Peyer's patch (tissue), 4 donors: Measurements from ENCODE around the gene PTRHD1.

Source experiments
- CTCF ChIP-seq, 6 experiments: fragments of 450-650 bp in 4 of 6; fragments of 200-600 bp in 2 of 6; sonication (generic) in 1 of 6; IDR thresholded peaks; one replicate each; pipeline ENCODE4 v1.5.1; 2017 to 2019; ENCODE audit warnings: antibody characterized with exemption in 6 of 6, mild to moderate bottlenecking in 3 of 6, moderate library complexity in 1 of 6
- POLR2A ChIP-seq, 2 donors: fragments of 450-650 bp; IDR thresholded peaks; one replicate each; pipeline ENCODE4 v1.5.1; 2017; ENCODE audit warnings: antibody characterized with exemption in 2 of 2, mild to moderate bottlenecking in 2 of 2, moderate library complexity in 2 of 2

GRCh38 chr2:24813691-24814137 is 20.5 kb upstream of the PTRHD1 start:
- TF ChIP-seq CTCF (IDR thresholded peaks at IDR 0.05) (no peak), POLR2A (IDR thresholded peaks at IDR 0.05) (no peak)
